Ovary (tissue), 3 donors: Measurements from ENCODE around the gene FAR2.

Experiments
- CTCF ChIP-seq, 3 donors: fragments of 450-650 bp in 2 of 3; fragments of 200-600 bp in 1 of 3; IDR thresholded peaks; one replicate each; pipeline versions ENCODE4 v1.5.1 to v1.8.0; 2016 to 2022; ENCODE audit warnings: antibody characterized with exemption in 3 of 3, mild to moderate bottlenecking in 1 of 3
- POLR2A ChIP-seq: fragments of 450-650 bp; IDR thresholded peaks from one replicate; pipeline ENCODE4 v1.6.1; 2017; ENCODE audit warnings: antibody characterized with exemption, mild to moderate bottlenecking, moderate library complexity
- donor health status: DM: no; HTN: no; CAD: no.

- TF ChIP-seq CTCF (IDR thresholded peaks at IDR 0.05) (no peak), POLR2A (no peak)
Observed at GRCh38 chr12:29158115-29158763, 9.2 kb downstream of the FAR2 start.
